ENCODE measurements around the gene ZNF385B.
"Not testable (repeated sequence)": the region's sequence is repeated elsewhere in the genome, so short reads cannot be mapped to it uniquely, and the experiment has no call there.

ZNF385B gene

DNA sequence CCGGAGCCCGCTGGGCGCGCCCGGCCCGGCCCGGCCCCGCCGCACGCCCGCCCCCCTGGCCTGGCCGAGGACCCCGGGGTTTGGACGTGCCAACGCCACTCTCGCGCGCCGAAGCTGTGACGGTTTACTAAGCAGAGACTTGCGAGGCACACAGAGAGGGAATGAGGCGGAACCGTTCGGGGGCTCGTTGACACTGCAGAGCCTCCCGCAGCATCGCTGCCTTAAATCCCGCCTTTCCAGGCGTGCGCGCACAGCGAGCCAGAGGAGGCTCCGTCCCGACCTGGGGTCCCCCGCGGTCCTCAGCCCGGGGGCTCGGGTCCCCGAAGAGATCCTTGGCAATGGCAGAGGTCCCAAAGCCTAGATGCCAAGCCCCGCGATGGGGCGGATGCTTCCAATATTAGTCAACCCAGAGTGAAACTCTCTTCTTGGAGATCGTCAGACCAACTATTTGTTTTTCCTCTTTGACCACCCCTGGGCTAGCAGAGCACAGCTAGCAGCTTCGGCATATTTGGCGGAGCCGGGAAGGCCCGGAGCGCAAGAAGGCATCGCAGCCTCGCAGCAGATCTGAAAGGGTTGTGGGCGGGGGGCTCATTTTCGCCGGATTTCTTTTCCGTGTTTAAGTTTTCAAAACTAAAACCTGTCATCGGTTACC is at the start of gene ZNF385B:
Gene ZNF385B, minus strand, starts transcription at position 197 of the 652 bp plus-strand sequence.
- no peak for DNase-seq (ENCODE audit: low read depth)

- DNase-seq (ENCODE audit: low read depth), result no peak
Observed at GRCh38 chr2:179910735-179911113, 49.3 kb upstream of the ZNF385B start.

GRCh38 chr2:179909845-179910734 is 48.7 kb upstream of the ZNF385B start:
- no peak for DNase-seq (ENCODE audit: low read depth)

DNA sequence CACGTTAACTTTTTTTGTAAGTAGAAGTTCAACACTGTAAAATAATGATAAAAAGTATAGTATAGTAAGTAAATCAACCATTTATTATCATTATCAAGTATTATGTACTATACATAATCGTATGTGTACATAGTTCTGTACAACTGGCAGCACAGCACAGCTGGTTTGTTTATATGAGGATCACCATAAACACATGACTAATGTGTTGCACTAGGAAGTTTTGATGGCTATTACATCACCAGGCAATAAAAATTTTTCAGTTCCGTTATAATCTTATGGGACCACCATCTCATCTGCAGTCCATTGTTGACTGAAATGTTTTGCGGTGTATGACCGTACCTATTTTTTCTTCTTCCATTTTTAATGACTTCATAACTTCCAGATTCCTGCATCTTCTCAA is 39.2 kb upstream of the ZNF385B start:
- no peak for DNase-seq (ENCODE audit: low read depth)

- DNase-seq (ENCODE audit: low read depth), result no peak
Observed at GRCh38 chr2:179899666-179900065, 38.3 kb upstream of the ZNF385B start.

- DNase-seq (ENCODE audit: low read depth), result no peak
Observed at GRCh38 chr2:179898873-179899272, 37.5 kb upstream of the ZNF385B start.

DNA sequence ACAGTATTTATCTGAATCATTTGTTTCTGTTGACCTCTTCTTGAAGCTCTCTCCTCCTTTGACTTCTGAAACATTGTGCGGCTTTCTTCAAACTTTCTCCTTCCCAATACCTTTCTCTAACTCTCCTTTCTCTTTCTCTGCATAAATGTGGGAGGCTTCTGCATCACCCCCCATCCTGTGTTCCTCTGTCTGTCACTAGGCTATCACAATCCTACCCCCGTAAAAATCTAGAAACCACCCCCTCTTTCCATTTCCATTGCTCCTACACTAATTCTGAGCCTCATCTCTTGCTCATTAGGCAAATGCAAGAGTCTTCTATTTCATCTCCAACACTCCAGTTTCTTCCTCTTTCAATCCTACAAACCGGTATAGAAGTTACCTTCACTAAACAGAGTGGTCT is 32.2 kb upstream of the ZNF385B start:
- no peak for DNase-seq (ENCODE audit: low read depth)

GRCh38 chr2:179891237-179891636 is 29.8 kb upstream of the ZNF385B start:
- DNase-seq (ENCODE audit: low read depth), result no peak

- DNase-seq (ENCODE audit: low read depth), result no peak
Observed at GRCh38 chr2:179890666-179891065, 29.3 kb upstream of the ZNF385B start.

- DNase-seq (ENCODE audit: low read depth), result not testable (repeated sequence)
Observed at GRCh38 chr2:179888642-179889041, 27.2 kb upstream of the ZNF385B start.

GRCh38 chr2:179884193-179884592 is 22.8 kb upstream of the ZNF385B start:
- DNase-seq (ENCODE audit: low read depth), result no peak

- DNase-seq (ENCODE audit: low read depth), result no peak
Observed at GRCh38 chr2:179882851-179883806, 21.7 kb upstream of the ZNF385B start.

DNA sequence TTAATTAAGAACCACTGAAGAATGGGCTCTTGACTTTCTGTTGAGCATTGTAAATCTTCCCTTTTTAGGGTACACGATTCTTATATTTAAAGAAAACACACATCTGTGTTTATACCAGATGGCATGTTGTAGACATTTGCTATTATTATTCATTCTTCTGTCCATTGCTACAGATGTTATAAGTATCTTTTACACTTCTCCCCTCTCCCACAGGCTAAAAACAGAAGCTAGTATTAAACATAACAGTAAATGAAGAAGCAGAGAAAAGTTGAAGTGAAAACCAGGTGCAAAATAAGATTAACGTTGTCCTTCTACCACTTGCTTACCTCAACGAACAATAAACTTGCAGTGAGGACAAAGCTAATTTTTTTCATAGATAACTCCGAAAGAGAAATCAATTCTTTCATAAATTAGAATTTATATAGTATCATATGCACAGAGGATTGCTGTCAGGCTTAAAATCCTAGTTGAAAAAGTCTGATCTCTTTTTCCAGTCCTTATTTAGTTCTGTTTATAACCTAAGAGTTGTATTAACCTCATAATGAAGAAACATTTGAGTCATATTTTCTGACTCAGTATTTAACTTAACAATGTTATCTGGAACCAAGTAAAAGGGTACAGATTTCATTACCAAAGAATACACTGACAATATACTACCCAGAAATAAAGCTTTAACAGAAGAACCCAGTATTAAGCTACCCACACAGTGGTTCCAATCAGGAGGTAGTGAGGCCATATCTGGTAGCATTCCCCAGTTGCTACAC is 16.4 kb upstream of the ZNF385B start:
- no peak for DNase-seq (ENCODE audit: low read depth)

DNA sequence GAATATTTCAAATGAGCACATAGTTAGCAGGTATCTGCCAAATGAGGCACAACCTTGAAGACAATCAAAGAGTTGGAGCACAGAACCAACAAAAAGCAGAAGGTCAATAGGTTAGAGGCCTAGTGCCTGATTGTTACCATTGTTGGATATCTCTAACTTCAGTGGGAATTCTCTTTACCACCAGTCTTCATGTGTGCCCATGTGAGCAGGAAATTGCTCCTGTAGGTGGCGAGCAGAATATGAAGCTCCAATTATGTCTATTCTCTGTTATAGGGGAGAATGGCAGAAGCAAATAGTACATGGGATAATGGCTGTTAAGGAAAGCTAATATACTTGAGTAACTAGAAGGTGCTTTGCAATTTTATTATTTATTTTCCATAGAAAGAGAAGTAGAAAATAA is 14.9 kb upstream of the ZNF385B start:
- DNase-seq (ENCODE audit: low read depth), result no peak

DNA sequence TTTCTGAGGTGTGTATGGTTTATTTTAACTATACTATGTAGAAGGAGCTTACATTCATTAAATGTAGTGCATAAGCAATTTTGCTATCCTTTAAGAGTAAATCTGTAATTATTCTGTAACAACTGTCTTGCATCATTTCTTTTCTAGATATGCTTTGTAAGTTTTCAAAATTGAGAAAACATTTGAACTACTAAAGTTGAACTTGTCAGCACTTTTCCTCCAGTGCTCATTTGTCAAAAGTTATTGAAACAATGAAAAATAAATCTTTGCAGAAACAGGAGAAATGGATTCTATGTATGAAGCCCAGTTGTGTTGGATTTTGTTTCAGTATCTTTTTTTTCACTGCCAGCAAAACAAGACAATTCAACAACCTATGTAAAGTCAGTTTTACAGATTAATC is 14.5 kb upstream of the ZNF385B start:
- no peak for DNase-seq (ENCODE audit: low read depth)

GRCh38 chr2:179862898-179863458 is 1.6 kb upstream of the ZNF385B start:
- DNase-seq (ENCODE audit: low read depth), result no peak

DNA sequence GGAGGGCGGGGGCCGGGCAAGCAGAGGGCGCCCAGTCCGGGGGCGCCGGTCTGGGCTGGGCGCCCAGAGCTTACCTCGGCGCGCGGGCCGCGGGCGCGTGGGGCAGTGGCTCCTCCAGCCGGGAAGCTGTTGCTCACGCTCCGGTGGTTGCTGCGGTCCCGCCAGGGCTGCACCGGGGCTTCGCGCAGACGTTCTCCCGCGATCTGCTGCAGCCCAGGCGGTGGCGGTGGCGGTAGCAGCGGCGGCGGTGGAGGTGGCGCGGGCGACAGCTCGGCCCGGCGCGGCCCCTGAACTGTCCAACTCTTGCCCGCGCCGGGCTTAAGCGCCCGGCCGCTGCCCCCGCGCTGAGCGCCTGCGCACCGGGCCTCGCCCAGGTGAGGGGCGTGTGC is 391 bp downstream of the ZNF385B start:
- no peak for DNase-seq (ENCODE audit: low read depth)

DNA sequence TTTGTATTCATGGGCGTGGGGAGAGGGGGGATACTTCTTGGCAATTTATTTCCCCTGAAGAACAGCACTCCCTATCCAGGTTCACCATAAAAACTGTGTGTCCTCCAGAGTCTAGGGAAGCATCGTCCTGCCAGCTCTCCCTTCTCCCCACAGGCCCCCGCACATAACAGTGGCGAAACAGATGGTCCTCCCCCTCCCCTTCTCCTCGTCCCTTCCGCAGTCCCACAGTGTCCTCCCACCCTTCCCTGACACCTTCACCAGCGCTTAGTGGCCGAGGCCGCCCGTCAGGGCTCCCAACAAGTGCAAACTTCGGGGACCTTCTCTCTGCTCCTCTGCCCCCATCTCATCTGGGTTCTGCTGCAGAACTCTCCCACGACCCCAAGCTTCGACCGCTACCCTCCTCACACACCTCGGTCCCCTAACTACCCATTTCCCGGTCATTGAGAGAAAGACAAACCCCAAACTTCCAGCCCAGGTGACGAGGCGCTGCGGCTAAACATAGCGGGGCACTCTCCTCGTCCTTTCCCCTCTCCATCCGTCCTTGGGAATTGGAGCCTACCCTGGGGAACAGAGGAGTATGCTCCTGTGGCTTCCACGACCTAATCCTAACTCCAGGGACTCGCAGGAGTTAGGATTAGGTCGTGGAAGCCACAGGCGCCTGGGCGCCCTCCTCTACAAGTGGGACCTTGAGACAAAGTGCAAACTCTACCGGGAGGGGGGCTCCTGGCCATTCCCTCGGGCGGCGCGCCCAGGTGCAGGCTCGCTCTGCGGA is 971 bp downstream of the ZNF385B start:
- no peak for DNase-seq (ENCODE audit: low read depth)

GRCh38 chr2:179859523-179859922 is 1.9 kb downstream of the ZNF385B start:
- DNase-seq (ENCODE audit: low read depth), result no peak

DNA sequence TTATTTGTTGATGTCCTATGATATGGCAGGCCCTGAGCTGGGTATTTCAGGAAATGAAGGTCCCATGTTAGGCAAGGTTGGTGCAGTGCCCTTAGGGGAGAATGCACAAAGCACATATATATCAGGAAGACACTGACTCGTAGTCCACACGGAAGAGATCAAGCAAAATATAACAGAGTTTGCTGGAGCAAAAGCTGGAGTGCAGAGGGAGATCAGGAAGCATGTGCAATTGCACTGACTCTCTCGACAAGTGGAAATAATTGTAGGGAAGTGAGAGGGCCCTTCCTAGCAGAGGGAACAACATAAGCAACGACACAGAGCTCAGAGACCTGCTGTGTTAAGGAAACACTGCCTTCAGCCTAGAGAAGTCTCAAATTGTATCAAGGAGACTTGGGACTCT is 4.2 kb downstream of the ZNF385B start:
- no peak for DNase-seq (ENCODE audit: low read depth)

- no peak for DNase-seq (ENCODE audit: low read depth)
Observed at GRCh38 chr2:179856205-179856604, 5.2 kb downstream of the ZNF385B start.
